Thyroid gland (tissue), 4 donors: Measurements from ENCODE around the gene MYL3.

ENCODE experiments used
- CTCF ChIP-seq, 6 experiments: fragments of 200-600 bp in 3 of 6; fragments of 450-650 bp in 3 of 6; sonication (generic) in 3 of 6; IDR thresholded peaks; one replicate each; pipeline ENCODE4 v1.5.1; 2016 to 2019; ENCODE audit warnings: antibody characterized with exemption in 6 of 6, mild to moderate bottlenecking in 2 of 6, inconsistent platforms in 1 of 6, moderate library complexity in 1 of 6
- POLR2A ChIP-seq, 2 donors: fragments of 450-650 bp; IDR thresholded peaks; one replicate each; pipeline ENCODE4 v1.6.1; 2017; ENCODE audit warnings: antibody characterized with exemption in 2 of 2, mild to moderate bottlenecking in 2 of 2, moderate library complexity in 1 of 2

- TF ChIP-seq CTCF (IDR thresholded peaks at IDR 0.05) (no peak), POLR2A (IDR thresholded peaks at IDR 0.05) (no peak)
Measured at GRCh38 chr3:46865031-46865507, 1.8 kb upstream of the MYL3 start.
